ENCODE measurements around the gene MARCHF10.

Gene MARCHF10

DNA sequence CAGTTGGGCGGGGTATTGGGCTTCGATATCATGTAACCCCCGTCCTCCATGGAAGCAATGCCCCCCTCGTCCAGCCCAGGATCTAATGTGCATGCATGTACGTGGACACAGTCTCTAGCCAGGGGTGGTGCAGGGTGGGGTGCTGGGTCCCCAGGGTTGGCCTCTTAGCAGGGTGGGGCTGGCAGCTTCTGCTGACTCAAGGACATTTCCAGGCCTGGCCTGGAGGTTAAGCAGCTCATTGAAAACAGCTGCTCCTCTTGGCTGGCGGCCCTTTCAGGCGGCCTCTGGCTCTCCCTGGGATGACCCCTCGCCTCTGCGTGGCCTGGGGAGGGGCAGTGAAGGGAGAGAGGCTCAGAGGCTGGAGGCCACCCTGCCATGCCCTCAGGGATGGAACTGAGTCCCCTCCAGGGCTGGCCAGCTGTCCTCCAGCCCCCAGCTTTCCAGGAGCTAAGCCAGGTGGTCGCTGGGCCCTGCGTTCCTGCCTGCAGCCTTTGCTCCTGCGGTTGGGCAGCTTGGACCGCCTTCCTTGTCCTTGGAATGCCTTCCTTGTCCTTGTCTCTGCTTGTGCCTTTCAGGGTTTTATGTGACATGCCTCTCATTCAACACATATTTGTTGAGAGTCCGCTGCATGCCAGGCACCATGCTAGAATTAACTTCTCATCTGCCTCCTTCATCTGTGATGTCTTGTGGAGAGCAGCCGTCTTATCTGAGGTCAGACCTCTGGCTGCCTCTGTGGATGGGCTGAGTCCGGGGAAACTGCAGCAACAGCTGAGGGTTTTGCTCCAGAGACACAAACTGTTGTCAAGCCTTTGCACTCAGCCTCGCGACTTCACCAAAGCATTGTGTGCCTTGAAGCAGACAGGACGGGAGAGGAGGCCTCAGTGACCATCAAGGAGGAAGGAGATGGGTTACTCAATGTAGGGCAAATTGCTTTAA is 154.0 kb downstream of the MARCHF10 start:
- no peak for DNase-seq

DNA sequence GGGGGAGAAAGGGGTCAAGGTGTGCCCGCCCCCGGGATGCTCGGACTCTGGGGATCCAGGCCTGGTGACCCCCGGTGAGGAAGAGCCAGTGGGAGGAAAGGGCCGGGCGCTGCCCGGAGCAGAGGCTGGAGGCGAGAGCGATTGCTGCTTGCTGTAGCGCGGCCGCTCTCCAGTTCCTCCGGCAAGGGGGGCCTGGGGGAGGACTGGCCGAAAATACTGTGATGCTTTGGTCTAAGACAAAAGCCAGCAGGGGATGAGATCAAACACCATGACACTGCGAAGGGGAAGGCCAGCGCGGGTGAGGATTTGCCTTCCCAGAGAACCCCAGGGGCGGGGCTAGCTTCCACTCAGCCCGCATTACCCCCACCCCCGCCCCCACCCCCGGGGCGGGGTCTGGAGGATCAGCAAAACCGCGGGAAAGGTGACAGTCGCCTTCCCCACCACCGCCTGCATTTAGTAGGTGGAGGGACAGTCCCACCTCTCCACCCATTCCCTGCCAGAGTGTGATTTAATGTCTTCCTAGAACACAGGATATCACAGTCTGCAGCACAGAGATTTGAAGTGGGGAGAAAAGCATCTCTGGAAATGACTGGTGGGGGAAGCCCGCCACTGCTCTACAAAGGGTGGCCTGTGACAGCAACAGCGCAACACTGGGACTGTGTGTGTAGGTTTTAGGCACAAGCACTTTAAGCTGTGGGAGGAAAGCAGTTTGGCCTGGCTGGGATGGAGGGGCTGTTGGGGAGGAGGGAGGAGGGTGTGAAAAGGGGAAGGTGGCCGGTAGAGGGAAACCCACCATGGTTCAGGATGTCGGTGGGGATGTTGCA is 154.9 kb downstream of the MARCHF10 start:
- peak; percentile 34 for DNase-seq

DNA sequence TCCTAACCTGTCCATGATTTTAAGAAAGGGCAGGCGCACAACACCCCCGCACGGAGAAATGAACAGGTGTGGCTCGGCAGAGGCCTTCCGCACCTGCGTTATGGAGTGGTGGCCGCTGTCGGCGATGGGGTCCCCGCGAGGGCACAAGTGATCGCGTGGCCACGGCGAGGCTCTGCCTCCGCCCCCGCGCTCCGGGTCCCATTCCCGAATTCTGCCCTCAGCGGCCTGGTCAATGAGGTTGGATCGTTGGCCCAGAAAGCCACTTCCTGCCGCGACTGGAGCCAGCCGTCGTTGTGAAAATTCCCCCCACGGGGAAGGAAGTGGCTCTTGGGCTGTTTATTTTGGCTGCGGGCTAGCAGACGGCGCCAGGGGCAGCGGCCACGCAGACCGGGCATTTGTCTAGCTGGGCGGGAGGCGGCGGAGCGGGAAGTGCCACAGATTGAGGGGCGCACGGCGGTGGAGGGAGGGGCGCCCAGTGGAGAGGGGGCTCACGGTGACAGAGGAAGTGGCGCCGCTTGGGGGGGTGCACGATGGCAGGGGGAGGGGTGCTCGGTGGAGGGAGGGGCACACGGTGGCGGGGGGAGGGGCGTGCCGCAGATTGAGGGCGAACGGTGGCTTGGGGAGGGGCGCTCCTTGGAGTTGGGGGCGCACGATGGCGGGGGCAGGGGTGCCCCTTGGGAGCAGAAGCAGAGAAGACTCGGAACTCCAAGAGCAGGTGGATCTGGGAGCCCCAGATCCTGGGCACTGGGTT is 155.7 kb downstream of the MARCHF10 start:
- DNase-seq, result peak; percentile 8
